ENCODE data around the gene UST. TPM values are rescaled to one million over a fixed set of nuclear protein-coding genes. Genes with fewer than 3 reads are reported as not detected.

The UST gene
- total and polyA plus RNA-seq, 2 donors (not counting 1 experiment from before 2014, with no cell fraction given) = 7.3 to 16.9 TPM

DNA sequence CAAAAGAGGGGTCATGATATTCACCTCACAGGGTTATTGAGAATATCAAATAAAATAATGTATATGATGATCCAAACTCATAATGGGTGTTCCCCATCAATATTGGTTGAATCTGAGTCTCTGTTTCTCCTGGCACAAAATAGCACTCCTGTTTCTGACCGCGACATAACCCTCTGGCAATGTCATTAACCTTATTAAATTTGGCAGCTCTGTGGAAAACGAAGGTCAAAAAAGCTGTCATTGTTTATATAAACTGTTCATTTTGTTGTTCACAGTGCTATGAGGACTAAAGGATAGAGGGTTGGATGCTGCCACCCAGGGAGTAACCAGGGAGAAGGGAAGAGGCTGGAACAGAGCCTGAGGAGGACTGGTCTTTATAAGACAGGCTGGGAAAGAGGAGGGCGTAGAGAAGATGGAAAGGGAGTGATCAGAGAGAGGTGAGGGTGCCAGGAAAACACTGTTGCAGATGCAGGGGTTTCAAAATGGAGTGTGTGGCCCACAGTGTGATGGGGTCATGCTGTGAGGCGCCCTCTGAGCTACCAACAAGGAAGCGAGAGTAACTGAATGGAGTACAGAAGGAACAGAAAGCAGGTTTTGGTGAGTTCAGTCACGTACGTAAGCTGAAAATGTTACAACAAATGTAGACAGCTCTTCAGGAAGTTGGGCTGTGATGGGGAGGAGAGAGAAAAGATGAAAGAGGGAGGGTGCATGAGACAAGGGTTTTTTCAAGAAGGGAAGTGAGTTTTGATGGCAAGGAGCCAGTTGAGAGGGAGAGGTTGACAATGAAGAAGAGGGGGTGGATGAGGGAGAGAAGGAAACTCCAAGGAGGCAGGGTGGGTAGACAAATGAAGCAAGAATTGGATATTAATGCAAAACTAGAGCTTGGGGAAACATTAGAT is 319.1 kb downstream of the UST start:
- ChIA-PET CTCF (interaction anchor here (0.7 to 4.1 kb wide), 12 partner anchors 9 to 488 kb away, joined by 3 to 19 read pairs (median 4); no protein-coding TSS in a partner anchor), POLR2A (interaction anchor here (0.7 kb wide), 1 partner anchor 370 kb away, joined by 8 read pairs; no protein-coding TSS in a partner anchor)
- Histone ChIP-seq H3K4me3 (ENCODE audit: control extremely low read depth in 1 of 5, extremely low read depth in 1 of 5, insufficient read depth in 1 of 5, low read depth in 2 of 5, low read length in 4 of 5) (no peak overlapping the region), H3K9ac (ENCODE audit: low read length) (no peak overlapping the region), H3K27ac (ENCODE audit: low read length in 2 of 2) (peak overlapping the region; percentile 85 to 86), H2AFZ (ENCODE audit: insufficient read depth, low read depth, low read length, poor library complexity, severe bottlenecking) (peak overlapping the region; percentile 71), H4K20me1 (ENCODE audit: control insufficient read depth, insufficient read depth, low read length, poor library complexity, severe bottlenecking) (no peaks in the 10 kb centered on the region), H3K36me3 (replicated peaks in 1 of 2; ENCODE audit: control extremely low read depth in 1 of 2, control insufficient read depth in 1 of 2, extremely low read depth in 1 of 2, insufficient read depth in 2 of 2, low read length in 1 of 2) (no peaks in the 10 kb centered on the region), H3K4me1 (ENCODE audit: control insufficient read depth in 2 of 2, insufficient read depth in 2 of 2, low read length in 2 of 2) (peaks cover 21 to 32% of the 10 kb centered on the region in 2 donors), H3K9me3 (ENCODE audit: control extremely low read depth in 1 of 3, control insufficient read depth in 2 of 3, insufficient read depth in 1 of 3, low read length in 2 of 3) (no peaks in the 10 kb centered on the region), H3K27me3 (replicated peaks in 1 of 4; ENCODE audit: control extremely low read depth in 1 of 4, control insufficient read depth in 3 of 4, insufficient read depth in 4 of 4, low read length in 3 of 4) (no peaks in the 10 kb centered on the region), H3K79me2 (ENCODE audit: control insufficient read depth, insufficient read depth, low read length) (no peaks in the 10 kb centered on the region), H3K4me2 (replicated peaks; ENCODE audit: low read depth, low read length, poor library complexity, severe bottlenecking) (peak overlapping the region; percentile 51)
- Mint-ChIP-seq H3K9me3 (ENCODE audit: insufficient read depth) (no peaks in the 10 kb centered on the region), H3K27ac (peak overlapping the region; percentile 87), H3K4me1 (peaks cover 35% of the 10 kb centered on the region), H3K4me3 (peak overlapping the region; percentile 29), H3K27me3 (no peaks in the 10 kb centered on the region)
- 16% methylated on average over 5 of the region's 8 CpGs for WGBS (ENCODE audit: insufficient coverage)
- ATAC-seq (ENCODE audit: low read depth) = peak; percentile 96
- peak; percentile 88 for DNase-seq
- TF ChIP-seq, protein P1, sequence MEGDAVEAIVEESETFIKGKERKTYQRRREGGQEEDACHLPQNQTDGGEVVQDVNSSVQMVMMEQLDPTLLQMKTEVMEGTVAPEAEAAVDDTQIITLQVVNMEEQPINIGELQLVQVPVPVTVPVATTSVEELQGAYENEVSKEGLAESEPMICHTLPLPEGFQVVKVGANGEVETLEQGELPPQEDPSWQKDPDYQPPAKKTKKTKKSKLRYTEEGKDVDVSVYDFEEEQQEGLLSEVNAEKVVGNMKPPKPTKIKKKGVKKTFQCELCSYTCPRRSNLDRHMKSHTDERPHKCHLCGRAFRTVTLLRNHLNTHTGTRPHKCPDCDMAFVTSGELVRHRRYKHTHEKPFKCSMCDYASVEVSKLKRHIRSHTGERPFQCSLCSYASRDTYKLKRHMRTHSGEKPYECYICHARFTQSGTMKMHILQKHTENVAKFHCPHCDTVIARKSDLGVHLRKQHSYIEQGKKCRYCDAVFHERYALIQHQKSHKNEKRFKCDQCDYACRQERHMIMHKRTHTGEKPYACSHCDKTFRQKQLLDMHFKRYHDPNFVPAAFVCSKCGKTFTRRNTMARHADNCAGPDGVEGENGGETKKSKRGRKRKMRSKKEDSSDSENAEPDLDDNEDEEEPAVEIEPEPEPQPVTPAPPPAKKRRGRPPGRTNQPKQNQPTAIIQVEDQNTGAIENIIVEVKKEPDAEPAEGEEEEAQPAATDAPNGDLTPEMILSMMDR (IDR thresholded peaks at IDR 0.05) = no peak
- TF ChIP-seq EZH2 (IDR thresholded peaks at IDR 0.05; ENCODE audit: borderline replicate concordance, insufficient read depth, low read depth, low read length, poor library complexity, severe bottlenecking) = no peak
- intact Hi-C loops (cut with micrococcal nuclease) = loop anchor here (1.0 to 5.0 kb wide), 2 partner anchors 34 to 305 kb away; no protein-coding TSS in a partner anchor

DNA sequence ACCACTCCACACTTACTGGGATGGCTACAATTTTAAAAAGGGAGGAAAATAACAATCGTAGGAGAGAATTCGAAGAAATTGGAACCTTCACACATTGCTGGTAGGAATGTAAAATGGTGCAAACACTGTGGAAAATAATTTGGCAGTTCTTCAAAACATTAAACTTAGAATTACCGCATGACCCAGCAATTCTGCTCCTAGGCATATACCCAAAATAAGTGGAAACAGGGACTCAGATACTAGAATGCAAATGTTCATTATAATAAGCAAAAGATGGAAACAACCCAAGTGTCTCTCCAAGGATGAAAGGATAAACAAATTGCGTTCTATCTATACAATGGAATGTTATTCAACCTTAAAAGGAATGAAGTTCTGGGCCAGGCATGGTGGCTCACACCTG is 325.2 kb downstream of the UST start:
- POLR2A ChIA-PET = no interaction called here
- H4K20me1 ChIP-seq (ENCODE audit: control insufficient read depth, insufficient read depth, low read length, poor library complexity, severe bottlenecking) = no peaks in the 10 kb centered on the region
- no peaks in the 10 kb centered on the region for H3K27me3 ChIP-seq (replicated peaks in 1 of 4; ENCODE audit: control extremely low read depth in 1 of 4, control insufficient read depth in 3 of 4, insufficient read depth in 4 of 4, low read length in 3 of 4)
- Mint-ChIP-seq H3K9me3 (ENCODE audit: insufficient read depth) (no peaks in the 10 kb centered on the region), H3K27ac (no peak overlapping the region), H3K27me3 (no peaks in the 10 kb centered on the region), H3K4me1 (peaks cover 17% of the 10 kb centered on the region), H3K4me3 (no peak overlapping the region)
- DNase-seq (no peak), ATAC-seq (ENCODE audit: low read depth) (no peak)
- peaks cover 4% of the 10 kb centered on the region in 2 donors for H3K4me1 ChIP-seq (ENCODE audit: control insufficient read depth in 2 of 2, insufficient read depth in 2 of 2, low read length in 2 of 2)
- H3K9ac ChIP-seq (ENCODE audit: low read length) = no peak overlapping the region
- TF ChIP-seq EZH2 (IDR thresholded peaks at IDR 0.05; ENCODE audit: borderline replicate concordance, insufficient read depth, low read depth, low read length, poor library complexity, severe bottlenecking) = no peak
- TF ChIP-seq, protein P1 (IDR thresholded peaks at IDR 0.05) = no peak
- H3K27ac ChIP-seq (ENCODE audit: low read length in 2 of 2) = no peak overlapping the region
- CTCF ChIA-PET = no interaction called here
- intact Hi-C loops (cut with micrococcal nuclease) = no loop called here
- H2AFZ ChIP-seq (ENCODE audit: insufficient read depth, low read depth, low read length, poor library complexity, severe bottlenecking) = no peak overlapping the region
- no peak overlapping the region for H3K4me3 ChIP-seq (ENCODE audit: control extremely low read depth in 1 of 5, extremely low read depth in 1 of 5, insufficient read depth in 1 of 5, low read depth in 2 of 5, low read length in 4 of 5)
- H3K9me3 ChIP-seq (ENCODE audit: control extremely low read depth in 1 of 3, control insufficient read depth in 2 of 3, insufficient read depth in 1 of 3, low read length in 2 of 3) = no peaks in the 10 kb centered on the region
- no peaks in the 10 kb centered on the region for H3K79me2 ChIP-seq (ENCODE audit: control insufficient read depth, insufficient read depth, low read length)
- H3K36me3 ChIP-seq (replicated peaks in 1 of 2; ENCODE audit: control extremely low read depth in 1 of 2, control insufficient read depth in 1 of 2, extremely low read depth in 1 of 2, insufficient read depth in 2 of 2, low read length in 1 of 2) = peaks cover 0 to 12% of the 10 kb centered on the region in 2 experiments
- no CpG with 5 or more reads among the region's 4 CpGs for WGBS (ENCODE audit: insufficient coverage)
- H3K4me2 ChIP-seq (replicated peaks; ENCODE audit: low read depth, low read length, poor library complexity, severe bottlenecking) = no peak overlapping the region
